Measurements from ENCODE around the gene BMPR1A. TPM values are rescaled to one million over a fixed set of nuclear protein-coding genes. Genes with fewer than 3 reads are reported as not detected.

The BMPR1A gene
- total and polyA plus RNA-seq, 9 of the 15 experiments (the other 6 are each of a cell fraction or from before 2014, with no cell fraction given) = 1.6 to 17.5 (median 9.1) TPM

DNA sequence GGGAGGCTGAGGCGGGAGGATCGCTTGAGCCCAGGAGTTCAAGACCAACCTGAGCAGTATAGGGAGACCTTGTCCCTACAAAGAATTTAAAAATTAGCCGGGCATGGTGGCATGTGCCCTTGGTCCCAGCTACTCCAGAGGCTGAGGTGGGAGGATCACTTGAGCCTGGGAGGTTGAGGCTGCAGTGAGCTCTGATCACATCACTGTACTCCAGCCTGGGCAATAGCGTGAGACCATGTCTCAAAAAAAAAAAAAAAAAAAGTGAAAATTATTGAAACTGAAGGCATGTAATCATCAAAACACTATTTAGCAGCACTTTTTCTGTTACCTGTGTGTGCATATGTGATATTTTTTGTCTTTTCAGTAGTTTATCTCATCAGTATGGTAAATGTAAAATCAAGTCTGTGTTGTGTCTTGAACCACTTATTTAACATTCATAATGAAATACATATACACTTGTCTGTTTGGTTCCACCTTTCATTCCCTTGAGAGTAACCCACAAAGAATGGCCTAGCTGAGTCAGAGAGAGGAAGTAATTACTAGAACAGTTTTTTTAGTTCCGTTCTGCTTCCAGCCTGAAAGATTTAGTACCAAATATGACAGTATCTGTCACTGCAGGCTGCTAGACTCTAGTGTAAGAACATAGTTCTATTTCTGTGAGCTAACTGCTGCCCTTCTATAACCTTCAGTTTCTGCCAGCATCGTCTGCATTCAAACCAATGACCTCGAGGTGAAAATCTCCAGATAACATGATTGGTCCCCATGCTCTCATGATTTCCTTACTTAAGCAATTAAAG lies 132.4 kb downstream of the BMPR1A start (continued):
- TF ChIP-seq FOXJ3 (CRISPR knock-in tag; IDR thresholded peaks at IDR 0.05) (no peak), THAP12 (CRISPR knock-in tag; IDR thresholded peaks at IDR 0.05) (no peak), RCOR1 (IDR thresholded peaks at IDR 0.05; ENCODE audit: borderline replicate concordance in 1 of 2, low read depth in 2 of 2, low read length in 2 of 2) (peak in 1 of 2 experiments; percentile 45; a peak in 2 of 4 replicates), ZNF668 (CRISPR knock-in tag; IDR thresholded peaks at IDR 0.05) (no peak), SAFB (IDR thresholded peaks at IDR 0.05; ENCODE audit: borderline replicate concordance, low read depth, low read length) (no peak), POLR2G (IDR thresholded peaks at IDR 0.05; ENCODE audit: low read depth, low read length) (no peak), ZC3H11A (IDR thresholded peaks at IDR 0.05; ENCODE audit: low read depth, low read length) (no peak), ETV6 (IDR thresholded peaks at IDR 0.05; ENCODE audit: borderline replicate concordance in 1 of 2, low read depth in 2 of 2, low read length in 1 of 2) (peak in 1 of 2 experiments; percentile 82; a peak in 2 of 4 replicates), ETV6 (CRISPR knock-in tag; IDR thresholded peaks at IDR 0.05; ENCODE audit: borderline replicate concordance) (no peak), SAP30 (IDR thresholded peaks at IDR 0.05; ENCODE audit: borderline replicate concordance, insufficient read depth, low read depth, low read length, poor library complexity, severe bottlenecking) (no peak), ZBED1 (IDR thresholded peaks at IDR 0.05) (no peak), BACH1 (tag; IDR thresholded peaks at IDR 0.05) (no peak), POLR2AphosphoS2 (IDR thresholded peaks at IDR 0.05; ENCODE audit: low read length) (no peak), HDAC2 (IDR thresholded peaks at IDR 0.05) (no peak), NKRF (IDR thresholded peaks at IDR 0.05; ENCODE audit: borderline replicate concordance) (no peak), MXD1 (CRISPR knock-in tag; IDR thresholded peaks at IDR 0.05; ENCODE audit: borderline replicate concordance, poor library complexity, severe bottlenecking) (no peak), ZNF3 (CRISPR knock-in tag; IDR thresholded peaks at IDR 0.05) (no peak)
- TF ChIP-seq, protein P1, sequence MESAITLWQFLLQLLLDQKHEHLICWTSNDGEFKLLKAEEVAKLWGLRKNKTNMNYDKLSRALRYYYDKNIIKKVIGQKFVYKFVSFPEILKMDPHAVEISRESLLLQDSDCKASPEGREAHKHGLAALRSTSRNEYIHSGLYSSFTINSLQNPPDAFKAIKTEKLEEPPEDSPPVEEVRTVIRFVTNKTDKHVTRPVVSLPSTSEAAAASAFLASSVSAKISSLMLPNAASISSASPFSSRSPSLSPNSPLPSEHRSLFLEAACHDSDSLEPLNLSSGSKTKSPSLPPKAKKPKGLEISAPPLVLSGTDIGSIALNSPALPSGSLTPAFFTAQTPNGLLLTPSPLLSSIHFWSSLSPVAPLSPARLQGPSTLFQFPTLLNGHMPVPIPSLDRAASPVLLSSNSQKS (CRISPR knock-in tag; IDR thresholded peaks at IDR 0.05) = no peak
- TF ChIP-seq, protein P2, sequence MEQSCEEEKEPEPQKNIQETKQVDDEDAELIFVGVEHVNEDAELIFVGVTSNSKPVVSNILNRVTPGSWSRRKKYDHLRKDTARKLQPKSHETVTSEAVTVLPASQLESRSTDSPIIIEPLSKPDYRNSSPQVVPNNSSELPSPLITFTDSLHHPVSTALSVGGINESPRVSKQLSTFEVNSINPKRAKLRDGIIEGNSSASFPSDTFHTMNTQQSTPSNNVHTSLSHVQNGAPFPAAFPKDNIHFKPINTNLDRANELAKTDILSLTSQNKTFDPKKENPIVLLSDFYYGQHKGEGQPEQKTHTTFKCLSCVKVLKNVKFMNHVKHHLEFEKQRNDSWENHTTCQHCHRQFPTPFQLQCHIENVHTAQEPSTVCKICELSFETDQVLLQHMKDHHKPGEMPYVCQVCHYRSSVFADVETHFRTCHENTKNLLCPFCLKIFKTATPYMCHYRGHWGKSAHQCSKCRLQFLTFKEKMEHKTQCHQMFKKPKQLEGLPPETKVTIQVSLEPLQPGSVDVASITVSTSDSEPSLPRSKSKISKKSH (CRISPR knock-in tag; IDR thresholded peaks at IDR 0.05) = no peak

All from K562 (cell line).